Chondrocyte (in vitro differentiated cells): Measurements from ENCODE around the gene SNPH. TPM values are rescaled to one million over a fixed set of nuclear protein-coding genes. Genes with fewer than 3 reads are reported as not detected.

Experiments
- DNase-seq: peaks from one replicate; pipeline ENCODE4 v3.0.0; 2021; ENCODE audit warnings: mixed read lengths, low spot score
- H3K27ac Mint-ChIP-seq: one replicate; pipeline ENCODE4 v1.8.0; 2021; ENCODE audit warnings: mild to moderate bottlenecking, moderate library complexity, mixed read lengths; ENCODE audit not compliant: unreplicated experiment
- H3K27me3 Mint-ChIP-seq: 2 replicates; pipeline ENCODE4 v1.8.0; 2021; ENCODE audit warnings: low read depth, mixed read lengths
- H3K36me3 Mint-ChIP-seq: 2 replicates; pipeline ENCODE4 v1.8.0; 2021; ENCODE audit warnings: low read depth, mixed read lengths
- H3K4me1 Mint-ChIP-seq: 2 replicates; pipeline ENCODE4 v1.8.0; 2021; ENCODE audit warnings: low read depth, mild to moderate bottlenecking, mixed read lengths
- H3K4me3 Mint-ChIP-seq: one replicate; pipeline ENCODE4 v1.8.0; 2021; ENCODE audit warnings: mild to moderate bottlenecking, moderate library complexity, mixed read lengths; ENCODE audit not compliant: unreplicated experiment
- H3K9me3 Mint-ChIP-seq: 2 replicates; pipeline ENCODE4 v1.8.0; 2021; ENCODE audit warnings: low read depth, mixed read lengths
- total RNA-seq: library from RNA; stranded (reverse); gene quantifications from 3 replicates; pipeline ENCODE4 v1.2.1, GENCODE V29; 2021
- TF ChIP-seq, protein P1 (sequence below): fragments of 200-600 bp; sonication (generic); IDR thresholded peaks from 2 replicates; pipeline ENCODE4 v1.5.0; 2021; ENCODE audit warnings: antibody characterized with exemption, mild to moderate bottlenecking, moderate library complexity

Gene SNPH
- total RNA-seq, 1 donor from 2014 or later = 12.8 TPM

DNA sequence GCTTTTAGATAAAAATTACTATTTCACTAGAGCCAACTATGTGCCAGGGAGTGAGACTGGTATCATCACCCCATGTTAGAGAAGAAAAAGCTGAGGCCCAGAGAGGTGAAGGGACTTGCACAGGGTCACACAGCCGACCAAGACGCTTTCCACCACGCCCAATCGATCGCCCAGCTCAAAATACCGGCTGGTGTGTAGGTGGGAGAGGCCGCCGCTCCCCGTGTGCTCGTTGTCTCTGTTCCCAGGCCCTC lies 253 bp upstream of the SNPH start:
- TF ChIP-seq, protein P1, sequence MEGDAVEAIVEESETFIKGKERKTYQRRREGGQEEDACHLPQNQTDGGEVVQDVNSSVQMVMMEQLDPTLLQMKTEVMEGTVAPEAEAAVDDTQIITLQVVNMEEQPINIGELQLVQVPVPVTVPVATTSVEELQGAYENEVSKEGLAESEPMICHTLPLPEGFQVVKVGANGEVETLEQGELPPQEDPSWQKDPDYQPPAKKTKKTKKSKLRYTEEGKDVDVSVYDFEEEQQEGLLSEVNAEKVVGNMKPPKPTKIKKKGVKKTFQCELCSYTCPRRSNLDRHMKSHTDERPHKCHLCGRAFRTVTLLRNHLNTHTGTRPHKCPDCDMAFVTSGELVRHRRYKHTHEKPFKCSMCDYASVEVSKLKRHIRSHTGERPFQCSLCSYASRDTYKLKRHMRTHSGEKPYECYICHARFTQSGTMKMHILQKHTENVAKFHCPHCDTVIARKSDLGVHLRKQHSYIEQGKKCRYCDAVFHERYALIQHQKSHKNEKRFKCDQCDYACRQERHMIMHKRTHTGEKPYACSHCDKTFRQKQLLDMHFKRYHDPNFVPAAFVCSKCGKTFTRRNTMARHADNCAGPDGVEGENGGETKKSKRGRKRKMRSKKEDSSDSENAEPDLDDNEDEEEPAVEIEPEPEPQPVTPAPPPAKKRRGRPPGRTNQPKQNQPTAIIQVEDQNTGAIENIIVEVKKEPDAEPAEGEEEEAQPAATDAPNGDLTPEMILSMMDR = no peak
- Mint-ChIP-seq H3K36me3 (no peaks in the 10 kb centered on the region), H3K27ac (peak overlapping the region; percentile 87), H3K4me3 (peak overlapping the region; percentile 72), H3K4me1 (peaks cover 26% of the 10 kb centered on the region), H3K9me3 (no peaks in the 10 kb centered on the region), H3K27me3 (peaks cover 2% of the 10 kb centered on the region)
- DNase-seq = no peak

DNA sequence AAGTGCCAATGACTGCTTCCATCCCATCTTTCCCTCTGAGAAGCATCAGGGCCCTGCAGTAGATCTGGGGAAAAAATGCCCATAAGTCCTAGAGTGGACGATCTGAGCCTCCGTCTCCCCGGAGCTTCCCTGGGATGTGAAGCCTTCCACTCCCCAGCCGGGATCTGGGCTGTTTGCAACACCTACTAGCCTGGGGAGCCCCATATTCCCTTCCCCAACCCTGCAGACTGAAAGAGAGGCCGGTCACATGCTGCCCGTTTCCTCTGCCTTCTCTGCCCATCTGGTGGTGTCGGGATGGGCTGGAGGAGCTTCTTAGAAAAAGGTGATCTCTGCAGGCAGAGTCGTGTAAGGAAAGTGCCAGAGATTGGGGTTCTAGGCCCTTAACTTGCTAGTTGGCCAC lies 1.1 kb downstream of the SNPH start:
- no peaks in the 10 kb centered on the region for H3K9me3 Mint-ChIP-seq
- no peak overlapping the region for H3K27ac Mint-ChIP-seq

GRCh38 chr20:1267809-1268374 lies 1.8 kb downstream of the SNPH start:
- H3K27ac Mint-ChIP-seq = no peak overlapping the region
- H3K4me1 Mint-ChIP-seq = peaks cover 26% of the 10 kb centered on the region
- no peak for DNase-seq
- TF ChIP-seq, protein P1 = no peak
- H3K4me3 Mint-ChIP-seq = no peak overlapping the region
- H3K27me3 Mint-ChIP-seq = no peaks in the 10 kb centered on the region
- H3K9me3 Mint-ChIP-seq = no peaks in the 10 kb centered on the region
- H3K36me3 Mint-ChIP-seq = peaks cover 1% of the 10 kb centered on the region

More for the DNA sequence above, 1.1 kb downstream of the SNPH start:
- peaks cover 26% of the 10 kb centered on the region for H3K4me1 Mint-ChIP-seq
- peak overlapping the region; percentile 72 for H3K4me3 Mint-ChIP-seq
- peaks cover 1% of the 10 kb centered on the region for H3K36me3 Mint-ChIP-seq
- DNase-seq = no peak
- H3K27me3 Mint-ChIP-seq = no peaks in the 10 kb centered on the region
- TF ChIP-seq, protein P1 = no peak

GRCh38 chr20:1269235-1269634 lies 3.1 kb downstream of the SNPH start:
- H3K27me3 Mint-ChIP-seq = no peaks in the 10 kb centered on the region
- H3K4me1 Mint-ChIP-seq = peaks cover 26% of the 10 kb centered on the region
- H3K4me3 Mint-ChIP-seq = no peak overlapping the region
- no peak for DNase-seq
- H3K27ac Mint-ChIP-seq = no peak overlapping the region
- TF ChIP-seq, protein P1 = no peak
- peaks cover 1% of the 10 kb centered on the region for H3K36me3 Mint-ChIP-seq
- H3K9me3 Mint-ChIP-seq = no peaks in the 10 kb centered on the region

DNA sequence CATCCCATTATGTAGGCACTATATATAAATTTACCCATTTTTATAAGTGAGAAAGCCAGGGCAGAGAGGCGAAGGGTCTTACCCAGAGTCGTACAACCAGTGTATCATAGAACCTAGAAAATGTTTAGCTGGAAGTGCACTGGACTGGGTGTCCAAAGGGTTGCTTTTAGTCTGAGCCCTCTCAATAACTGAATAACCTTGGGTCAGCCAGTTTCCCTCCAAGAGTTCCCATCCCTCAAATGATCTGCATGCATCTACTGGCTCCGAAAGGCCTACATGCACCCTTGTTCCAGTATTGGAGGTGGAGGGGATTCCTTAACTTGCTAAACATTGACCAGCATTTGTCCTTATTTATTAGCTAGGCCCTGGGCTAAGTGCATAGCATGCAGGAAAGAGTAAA lies 3.8 kb downstream of the SNPH start:
- Mint-ChIP-seq H3K9me3 (no peaks in the 10 kb centered on the region), H3K27ac (no peak overlapping the region), H3K4me3 (no peak overlapping the region), H3K27me3 (no peaks in the 10 kb centered on the region), H3K4me1 (peaks cover 26% of the 10 kb centered on the region), H3K36me3 (peaks cover 1% of the 10 kb centered on the region)
- no peak for DNase-seq
- TF ChIP-seq, protein P1 = no peak
